Measurements from ENCODE around the gene WASF3. TPM values are rescaled to one million over a fixed set of nuclear protein-coding genes. Genes with fewer than 3 reads are reported as not detected.

WASF3 gene
- total and polyA plus RNA-seq, 2 experiments from 2014 or later: 9.9 to 20.7 TPM

DNA sequence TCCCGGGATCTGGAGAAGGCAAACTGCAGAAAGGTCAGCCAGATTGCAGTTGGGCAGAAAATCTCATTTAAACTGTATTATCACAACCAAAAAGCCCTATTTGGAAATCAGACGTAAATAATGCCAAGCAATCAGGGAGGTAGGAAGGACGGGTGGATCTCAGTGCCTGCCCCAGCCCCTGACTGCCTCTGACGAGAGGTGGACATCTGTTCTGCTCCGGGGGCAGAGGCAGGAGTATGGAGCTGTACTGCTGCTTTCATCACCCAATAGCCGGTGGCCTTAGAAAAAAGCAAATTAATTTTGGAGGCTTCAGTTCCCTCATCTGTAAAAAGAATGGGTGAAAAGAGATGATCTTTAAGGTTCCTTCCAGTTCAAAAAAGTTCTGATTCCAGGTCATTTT lies 43.6 kb upstream of the WASF3 start (continued):
- TF ChIP-seq, protein P1, sequence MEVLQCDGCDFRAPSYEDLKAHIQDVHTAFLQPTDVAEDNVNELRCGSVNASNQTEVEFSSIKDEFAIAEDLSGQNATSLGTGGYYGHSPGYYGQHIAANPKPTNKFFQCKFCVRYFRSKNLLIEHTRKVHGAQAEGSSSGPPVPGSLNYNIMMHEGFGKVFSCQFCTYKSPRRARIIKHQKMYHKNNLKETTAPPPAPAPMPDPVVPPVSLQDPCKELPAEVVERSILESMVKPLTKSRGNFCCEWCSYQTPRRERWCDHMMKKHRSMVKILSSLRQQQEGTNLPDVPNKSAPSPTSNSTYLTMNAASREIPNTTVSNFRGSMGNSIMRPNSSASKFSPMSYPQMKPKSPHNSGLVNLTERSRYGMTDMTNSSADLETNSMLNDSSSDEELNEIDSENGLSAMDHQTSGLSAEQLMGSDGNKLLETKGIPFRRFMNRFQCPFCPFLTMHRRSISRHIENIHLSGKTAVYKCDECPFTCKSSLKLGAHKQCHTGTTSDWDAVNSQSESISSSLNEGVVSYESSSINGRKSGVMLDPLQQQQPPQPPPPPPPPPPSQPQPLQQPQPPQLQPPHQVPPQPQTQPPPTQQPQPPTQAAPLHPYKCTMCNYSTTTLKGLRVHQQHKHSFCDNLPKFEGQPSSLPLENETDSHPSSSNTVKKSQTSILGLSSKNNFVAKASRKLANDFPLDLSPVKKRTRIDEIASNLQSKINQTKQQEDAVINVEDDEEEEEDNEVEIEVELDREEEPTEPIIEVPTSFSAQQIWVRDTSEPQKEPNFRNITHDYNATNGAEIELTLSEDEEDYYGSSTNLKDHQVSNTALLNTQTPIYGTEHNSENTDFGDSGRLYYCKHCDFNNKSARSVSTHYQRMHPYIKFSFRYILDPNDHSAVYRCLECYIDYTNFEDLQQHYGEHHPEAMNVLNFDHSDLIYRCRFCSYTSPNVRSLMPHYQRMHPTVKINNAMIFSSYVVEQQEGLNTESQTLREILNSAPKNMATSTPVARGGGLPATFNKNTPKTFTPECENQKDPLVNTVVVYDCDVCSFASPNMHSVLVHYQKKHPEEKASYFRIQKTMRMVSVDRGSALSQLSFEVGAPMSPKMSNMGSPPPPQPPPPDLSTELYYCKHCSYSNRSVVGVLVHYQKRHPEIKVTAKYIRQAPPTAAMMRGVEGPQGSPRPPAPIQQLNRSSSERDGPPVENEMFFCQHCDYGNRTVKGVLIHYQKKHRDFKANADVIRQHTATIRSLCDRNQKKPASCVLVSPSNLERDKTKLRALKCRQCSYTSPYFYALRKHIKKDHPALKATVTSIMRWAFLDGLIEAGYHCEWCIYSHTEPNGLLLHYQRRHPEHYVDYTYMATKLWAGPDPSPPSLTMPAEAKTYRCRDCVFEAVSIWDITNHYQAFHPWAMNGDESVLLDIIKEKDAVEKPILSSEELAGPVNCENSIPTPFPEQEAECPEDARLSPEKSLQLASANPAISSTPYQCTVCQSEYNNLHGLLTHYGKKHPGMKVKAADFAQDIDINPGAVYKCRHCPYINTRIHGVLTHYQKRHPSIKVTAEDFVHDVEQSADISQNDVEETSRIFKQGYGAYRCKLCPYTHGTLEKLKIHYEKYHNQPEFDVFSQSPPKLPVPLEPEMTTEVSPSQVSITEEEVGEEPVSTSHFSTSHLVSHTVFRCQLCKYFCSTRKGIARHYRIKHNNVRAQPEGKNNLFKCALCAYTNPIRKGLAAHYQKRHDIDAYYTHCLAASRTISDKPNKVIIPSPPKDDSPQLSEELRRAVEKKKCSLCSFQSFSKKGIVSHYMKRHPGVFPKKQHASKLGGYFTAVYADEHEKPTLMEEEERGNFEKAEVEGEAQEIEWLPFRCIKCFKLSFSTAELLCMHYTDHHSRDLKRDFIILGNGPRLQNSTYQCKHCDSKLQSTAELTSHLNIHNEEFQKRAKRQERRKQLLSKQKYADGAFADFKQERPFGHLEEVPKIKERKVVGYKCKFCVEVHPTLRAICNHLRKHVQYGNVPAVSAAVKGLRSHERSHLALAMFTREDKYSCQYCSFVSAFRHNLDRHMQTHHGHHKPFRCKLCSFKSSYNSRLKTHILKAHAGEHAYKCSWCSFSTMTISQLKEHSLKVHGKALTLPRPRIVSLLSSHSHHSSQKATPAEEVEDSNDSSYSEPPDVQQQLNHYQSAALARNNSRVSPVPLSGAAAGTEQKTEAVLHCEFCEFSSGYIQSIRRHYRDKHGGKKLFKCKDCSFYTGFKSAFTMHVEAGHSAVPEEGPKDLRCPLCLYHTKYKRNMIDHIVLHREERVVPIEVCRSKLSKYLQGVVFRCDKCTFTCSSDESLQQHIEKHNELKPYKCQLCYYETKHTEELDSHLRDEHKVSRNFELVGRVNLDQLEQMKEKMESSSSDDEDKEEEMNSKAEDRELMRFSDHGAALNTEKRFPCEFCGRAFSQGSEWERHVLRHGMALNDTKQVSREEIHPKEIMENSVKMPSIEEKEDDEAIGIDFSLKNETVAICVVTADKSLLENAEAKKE (CRISPR knock-in tag; IDR thresholded peaks at IDR 0.05): no peak
- no peak for TF ChIP-seq NANOG (IDR thresholded peaks at IDR 0.05; ENCODE audit: borderline replicate concordance)

DNA sequence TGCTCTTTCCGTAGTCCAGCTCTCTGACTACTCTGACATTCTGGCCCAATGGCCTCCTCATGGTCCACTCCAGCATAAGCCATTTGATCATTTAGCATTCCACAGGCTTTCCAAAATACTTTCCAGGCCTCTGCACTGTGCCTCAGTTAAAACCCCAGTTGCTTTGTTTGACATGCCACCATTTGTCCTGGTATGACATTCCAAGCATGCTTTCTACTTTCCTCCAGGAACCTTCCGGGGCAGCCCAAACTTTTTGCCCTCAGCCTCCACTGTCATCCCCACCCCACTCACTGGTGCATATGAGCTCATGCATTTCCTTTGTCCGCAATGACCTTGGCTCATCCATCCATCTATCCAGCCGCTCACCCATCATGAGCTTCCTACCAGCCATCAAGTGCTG lies 41.8 kb upstream of the WASF3 start:
- Mint-ChIP-seq H3K36me3 (ENCODE audit: low read depth) (peaks cover 10% of the 10 kb centered on the region; the same call in 2 of the 3 replicates), H3K4me3 (no peak overlapping the region), H3K9me3 (peaks cover 7% of the 10 kb centered on the region), H3K4me1 (peaks cover 45% of the 10 kb centered on the region), H3K27me3 (ENCODE audit: insufficient read depth, low read depth, poor library complexity) (peaks cover 9% of the 10 kb centered on the region), H3K27ac (no peak overlapping the region; the same call in 1 of the 2 replicates)
- Histone ChIP-seq H3K27me3 (ENCODE audit: insufficient read depth) (no peaks in the 10 kb centered on the region), H2AFZ (no peak overlapping the region), H3K27ac (ENCODE audit: low read depth) (no peak overlapping the region), H3K36me3 (ENCODE audit: insufficient read depth) (no peaks in the 10 kb centered on the region), H3K4me2 (no peak overlapping the region), H3K9me2 (ENCODE audit: insufficient read depth) (peaks cover 16% of the 10 kb centered on the region; the same call in 1 of the 2 replicates), H3K79me2 (replicated peaks; ENCODE audit: insufficient read depth) (no peaks in the 10 kb centered on the region), H3K4me3 (no peak overlapping the region), H3K4me1 (ENCODE audit: insufficient read depth) (peaks cover 21% of the 10 kb centered on the region), H4K20me1 (replicated peaks; ENCODE audit: insufficient read depth) (no peaks in the 10 kb centered on the region), H3F3A (replicated peaks; ENCODE audit: low read depth) (no peaks in the 10 kb centered on the region)
- DNase-seq (ENCODE audit: low spot score) (no peak), ATAC-seq (no peak)
- TF ChIP-seq, protein P2, sequence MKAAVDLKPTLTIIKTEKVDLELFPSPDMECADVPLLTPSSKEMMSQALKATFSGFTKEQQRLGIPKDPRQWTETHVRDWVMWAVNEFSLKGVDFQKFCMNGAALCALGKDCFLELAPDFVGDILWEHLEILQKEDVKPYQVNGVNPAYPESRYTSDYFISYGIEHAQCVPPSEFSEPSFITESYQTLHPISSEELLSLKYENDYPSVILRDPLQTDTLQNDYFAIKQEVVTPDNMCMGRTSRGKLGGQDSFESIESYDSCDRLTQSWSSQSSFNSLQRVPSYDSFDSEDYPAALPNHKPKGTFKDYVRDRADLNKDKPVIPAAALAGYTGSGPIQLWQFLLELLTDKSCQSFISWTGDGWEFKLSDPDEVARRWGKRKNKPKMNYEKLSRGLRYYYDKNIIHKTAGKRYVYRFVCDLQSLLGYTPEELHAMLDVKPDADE (IDR thresholded peaks at IDR 0.05): no peak
- TF ChIP-seq, protein P1 (CRISPR knock-in tag; IDR thresholded peaks at IDR 0.05): no peak
- TF ChIP-seq, protein P3, sequence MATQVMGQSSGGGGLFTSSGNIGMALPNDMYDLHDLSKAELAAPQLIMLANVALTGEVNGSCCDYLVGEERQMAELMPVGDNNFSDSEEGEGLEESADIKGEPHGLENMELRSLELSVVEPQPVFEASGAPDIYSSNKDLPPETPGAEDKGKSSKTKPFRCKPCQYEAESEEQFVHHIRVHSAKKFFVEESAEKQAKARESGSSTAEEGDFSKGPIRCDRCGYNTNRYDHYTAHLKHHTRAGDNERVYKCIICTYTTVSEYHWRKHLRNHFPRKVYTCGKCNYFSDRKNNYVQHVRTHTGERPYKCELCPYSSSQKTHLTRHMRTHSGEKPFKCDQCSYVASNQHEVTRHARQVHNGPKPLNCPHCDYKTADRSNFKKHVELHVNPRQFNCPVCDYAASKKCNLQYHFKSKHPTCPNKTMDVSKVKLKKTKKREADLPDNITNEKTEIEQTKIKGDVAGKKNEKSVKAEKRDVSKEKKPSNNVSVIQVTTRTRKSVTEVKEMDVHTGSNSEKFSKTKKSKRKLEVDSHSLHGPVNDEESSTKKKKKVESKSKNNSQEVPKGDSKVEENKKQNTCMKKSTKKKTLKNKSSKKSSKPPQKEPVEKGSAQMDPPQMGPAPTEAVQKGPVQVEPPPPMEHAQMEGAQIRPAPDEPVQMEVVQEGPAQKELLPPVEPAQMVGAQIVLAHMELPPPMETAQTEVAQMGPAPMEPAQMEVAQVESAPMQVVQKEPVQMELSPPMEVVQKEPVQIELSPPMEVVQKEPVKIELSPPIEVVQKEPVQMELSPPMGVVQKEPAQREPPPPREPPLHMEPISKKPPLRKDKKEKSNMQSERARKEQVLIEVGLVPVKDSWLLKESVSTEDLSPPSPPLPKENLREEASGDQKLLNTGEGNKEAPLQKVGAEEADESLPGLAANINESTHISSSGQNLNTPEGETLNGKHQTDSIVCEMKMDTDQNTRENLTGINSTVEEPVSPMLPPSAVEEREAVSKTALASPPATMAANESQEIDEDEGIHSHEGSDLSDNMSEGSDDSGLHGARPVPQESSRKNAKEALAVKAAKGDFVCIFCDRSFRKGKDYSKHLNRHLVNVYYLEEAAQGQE (IDR thresholded peaks at IDR 0.05; ENCODE audit: unreplicated experiment): no peak

All from GM23338 (cell line).